ENCODE measurements around the gene RAMACL.
"Not testable (repeated sequence)": the region's sequence is repeated elsewhere in the genome, so short reads cannot be mapped to it uniquely, and the experiment has no call there.

RAMACL gene

GRCh38 chr6:166595061-166595780 is 8.7 kb upstream of the RAMACL start:
- no peak for FAIRE-seq

- FAIRE-seq = no peak
These were observed 6.3 kb upstream of the RAMACL start for GRCh38 chr6:166592821-166593220.

- no peak for FAIRE-seq
These were observed 5.6 kb upstream of the RAMACL start for GRCh38 chr6:166591961-166592520.

- FAIRE-seq = no peak
These were observed 4.5 kb upstream of the RAMACL start for GRCh38 chr6:166591026-166591425.

- FAIRE-seq = no peak
These were observed 3.5 kb upstream of the RAMACL start for GRCh38 chr6:166589786-166590574.

GRCh38 chr6:166589337-166589731 is 2.9 kb upstream of the RAMACL start:
- FAIRE-seq = no peak

GRCh38 chr6:166588691-166589336 is 2.3 kb upstream of the RAMACL start:
- no peak for FAIRE-seq

GRCh38 chr6:166587631-166588413 is 1.3 kb upstream of the RAMACL start:
- no peak for FAIRE-seq

GRCh38 chr6:166584853-166585429 is 1.5 kb downstream of the RAMACL start:
- FAIRE-seq = no peak

- FAIRE-seq = no peak
These were observed 2.3 kb downstream of the RAMACL start for GRCh38 chr6:166584155-166584554.

GRCh38 chr6:166583230-166583965 is 3.1 kb downstream of the RAMACL start:
- FAIRE-seq = no peak

GRCh38 chr6:166582258-166582657 is 4.2 kb downstream of the RAMACL start:
- no peak for FAIRE-seq

GRCh38 chr6:166581801-166582200 is 4.7 kb downstream of the RAMACL start:
- not testable (repeated sequence) for FAIRE-seq

- FAIRE-seq = no peak
These were observed 5.4 kb downstream of the RAMACL start for GRCh38 chr6:166581091-166581511.

- no peak for FAIRE-seq
These were observed 6.1 kb downstream of the RAMACL start for GRCh38 chr6:166580076-166581050.

- no peak for FAIRE-seq
These were observed 7.1 kb downstream of the RAMACL start for GRCh38 chr6:166579237-166579850.

- FAIRE-seq = no peak
These were observed 7.8 kb downstream of the RAMACL start for GRCh38 chr6:166578536-166579236.

GRCh38 chr6:166575205-166575604 is 11.3 kb downstream of the RAMACL start:
- no peak for FAIRE-seq

All from TTC549 (cell line).